HEK293 (cell line): ENCODE results near the gene SLC12A3.

Experiments used
- OVOL3 ChIP-seq: fragments of 450-650 bp; formaldehyde crosslinking; IDR thresholded peaks from 2 replicates; pipeline ENCODE4 v1.5.1; 2016; ENCODE audit warnings: missing biosample characterization, missing genetic modification characterization
- REPIN1 ChIP-seq: fragments of 450-650 bp; formaldehyde crosslinking; IDR thresholded peaks from 2 replicates; pipeline ENCODE4 v1.5.1; 2017; ENCODE audit warnings: missing biosample characterization, missing genetic modification characterization, low read depth
- TCF7L2 ChIP-seq: IDR thresholded peaks from 2 replicates; pipeline ENCODE4 v1.6.1; 2011; ENCODE audit warnings: low read depth, mild to moderate bottlenecking, inconsistent platforms, low read length, moderate library complexity, borderline replicate concordance
- ZEB2 ChIP-seq: fragments of 450-650 bp; formaldehyde crosslinking; IDR thresholded peaks from 2 replicates; pipeline ENCODE4 v1.5.1; 2016; ENCODE audit warnings: missing biosample characterization, missing genetic modification characterization
- ZFHX2 ChIP-seq: fragments of 450-650 bp; formaldehyde crosslinking; conservative IDR thresholded peaks from 2 replicates; pipeline ENCODE4 v1.5.1; 2016; ENCODE audit warnings: missing biosample characterization, missing genetic modification characterization
- ZNF16 ChIP-seq: fragments of 450-650 bp; formaldehyde crosslinking; IDR thresholded peaks from 2 replicates; pipeline ENCODE4 v1.5.1; 2016; ENCODE audit warnings: low read depth, missing biosample characterization, missing genetic modification characterization
- ZNF214 ChIP-seq: fragments of 450-650 bp; formaldehyde crosslinking; IDR thresholded peaks from 2 replicates; pipeline ENCODE4 v1.5.1; 2017; ENCODE audit warnings: missing biosample characterization, mild to moderate bottlenecking, missing genetic modification characterization, borderline replicate concordance
- ZNF292 ChIP-seq: fragments of 450-650 bp; formaldehyde crosslinking; IDR thresholded peaks from 2 replicates; pipeline ENCODE4 v1.5.1; 2016; ENCODE audit warnings: low read depth, missing biosample characterization, missing genetic modification characterization, borderline replicate concordance
- ZNF311 ChIP-seq: fragments of 450-650 bp; formaldehyde crosslinking; IDR thresholded peaks from 2 replicates; pipeline ENCODE4 v1.5.1; 2017; ENCODE audit warnings: missing biosample characterization, missing genetic modification characterization, borderline replicate concordance
- ZNF335 ChIP-seq: fragments of 450-650 bp; formaldehyde crosslinking; conservative IDR thresholded peaks from 2 replicates; pipeline ENCODE4 v1.5.1; 2016; ENCODE audit warnings: missing biosample characterization, missing genetic modification characterization
- ZNF354C ChIP-seq: fragments of 450-650 bp; formaldehyde crosslinking; IDR thresholded peaks from 2 replicates; pipeline ENCODE4 v1.5.1; 2016; ENCODE audit warnings: missing biosample characterization, missing genetic modification characterization, low read depth, borderline replicate concordance
- ZNF529 ChIP-seq: fragments of 450-650 bp; formaldehyde crosslinking; IDR thresholded peaks from 2 replicates; pipeline ENCODE4 v1.5.1; 2017; ENCODE audit warnings: missing genetic modification characterization, missing biosample characterization; ENCODE audit not compliant: insufficient replicate concordance
- ZNF610 ChIP-seq: fragments of 450-650 bp; formaldehyde crosslinking; IDR thresholded peaks from 2 replicates; pipeline ENCODE4 v1.5.1; 2016; ENCODE audit warnings: missing biosample characterization, missing genetic modification characterization, borderline replicate concordance
- TF ChIP-seq, protein P1 (sequence below): sonication (generic); formaldehyde crosslinking; IDR thresholded peaks from 2 replicates; pipeline ENCODE4 v1.8.1; 2022; ENCODE audit warnings: mild to moderate bottlenecking, moderate library complexity, missing genetic modification reagents
- TF ChIP-seq, protein P2 (sequence below): fragments of 450-650 bp; formaldehyde crosslinking; IDR thresholded peaks from 2 replicates; pipeline ENCODE4 v1.5.1; 2016; ENCODE audit warnings: missing biosample characterization, missing genetic modification characterization
- TF ChIP-seq, protein P3 (sequence below): fragments of 450-650 bp; formaldehyde crosslinking; IDR thresholded peaks from 2 replicates; pipeline ENCODE4 v1.5.1; 2016; ENCODE audit warnings: missing biosample characterization, missing genetic modification characterization
- TF ChIP-seq, protein P4 (sequence below): fragments of 450-650 bp; formaldehyde crosslinking; IDR thresholded peaks from 2 replicates; pipeline ENCODE4 v1.5.1; 2017; ENCODE audit warnings: missing biosample characterization, missing genetic modification characterization
- TF ChIP-seq, protein P5 (sequence below): fragments of 450-650 bp; formaldehyde crosslinking; IDR thresholded peaks from 2 replicates; pipeline ENCODE4 v1.5.1; 2016; ENCODE audit warnings: missing biosample characterization, missing genetic modification characterization
- TF ChIP-seq, protein P6 (sequence below): fragments of 450-650 bp; formaldehyde crosslinking; IDR thresholded peaks from 2 replicates; pipeline ENCODE4 v1.5.1; 2016; ENCODE audit warnings: missing biosample characterization, missing genetic modification characterization
- TF ChIP-seq, protein P7 (sequence below): fragments of 450-650 bp; formaldehyde crosslinking; IDR thresholded peaks from 2 replicates; pipeline ENCODE4 v1.5.1; 2016; ENCODE audit warnings: missing biosample characterization, missing genetic modification characterization
- TF ChIP-seq, protein P8 (sequence below): fragments of 450-650 bp; formaldehyde crosslinking; IDR thresholded peaks from 2 replicates; pipeline ENCODE4 v1.5.1; 2016; ENCODE audit warnings: missing biosample characterization, missing genetic modification characterization
- TF ChIP-seq, protein P9 (sequence below): fragments of 450-650 bp; formaldehyde crosslinking; IDR thresholded peaks from 2 replicates; pipeline ENCODE4 v1.5.1; 2016; ENCODE audit warnings: missing biosample characterization, missing genetic modification characterization

The SLC12A3 gene

DNA sequence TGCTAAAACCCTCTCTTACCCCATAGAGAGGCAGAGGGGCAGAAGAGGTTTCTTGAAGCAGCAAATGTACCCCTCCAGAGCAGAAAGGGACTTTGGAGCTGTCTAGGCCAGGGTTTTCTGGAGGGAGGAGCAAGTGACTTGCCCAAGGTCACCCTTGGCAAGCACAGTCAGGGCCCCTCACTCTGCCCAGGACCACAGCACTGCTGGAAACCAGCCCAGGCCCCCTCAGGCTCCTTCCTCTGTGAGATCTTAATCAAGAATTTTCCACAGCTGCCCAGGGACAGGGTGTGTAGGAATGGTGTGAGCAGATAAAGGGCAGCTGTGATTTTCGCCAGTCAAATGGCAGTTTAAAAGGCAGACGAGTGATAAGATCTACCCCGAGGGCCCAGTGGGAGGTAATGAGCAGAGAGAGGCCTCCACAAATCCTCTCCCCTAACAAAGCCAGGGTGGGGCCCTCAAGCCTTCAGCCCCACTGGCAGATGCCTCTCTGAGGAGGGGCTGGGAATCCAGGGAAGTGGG lies 3.9 kb upstream of the SLC12A3 start (continued):
- TF ChIP-seq ZEB2 (tag by site-specific recombination) = no peak
- TF ChIP-seq, protein P1, sequence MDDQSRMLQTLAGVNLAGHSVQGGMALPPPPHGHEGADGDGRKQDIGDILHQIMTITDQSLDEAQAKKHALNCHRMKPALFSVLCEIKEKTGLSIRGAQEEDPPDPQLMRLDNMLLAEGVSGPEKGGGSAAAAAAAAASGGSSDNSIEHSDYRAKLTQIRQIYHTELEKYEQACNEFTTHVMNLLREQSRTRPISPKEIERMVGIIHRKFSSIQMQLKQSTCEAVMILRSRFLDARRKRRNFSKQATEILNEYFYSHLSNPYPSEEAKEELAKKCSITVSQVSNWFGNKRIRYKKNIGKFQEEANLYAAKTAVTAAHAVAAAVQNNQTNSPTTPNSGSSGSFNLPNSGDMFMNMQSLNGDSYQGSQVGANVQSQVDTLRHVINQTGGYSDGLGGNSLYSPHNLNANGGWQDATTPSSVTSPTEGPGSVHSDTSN (CRISPR knock-in tag) = no peak
- TF ChIP-seq ZNF610 (tag by site-specific recombination) = no peak
- no peak for TF ChIP-seq ZNF311 (tag by site-specific recombination)
- TF ChIP-seq, protein P2, sequence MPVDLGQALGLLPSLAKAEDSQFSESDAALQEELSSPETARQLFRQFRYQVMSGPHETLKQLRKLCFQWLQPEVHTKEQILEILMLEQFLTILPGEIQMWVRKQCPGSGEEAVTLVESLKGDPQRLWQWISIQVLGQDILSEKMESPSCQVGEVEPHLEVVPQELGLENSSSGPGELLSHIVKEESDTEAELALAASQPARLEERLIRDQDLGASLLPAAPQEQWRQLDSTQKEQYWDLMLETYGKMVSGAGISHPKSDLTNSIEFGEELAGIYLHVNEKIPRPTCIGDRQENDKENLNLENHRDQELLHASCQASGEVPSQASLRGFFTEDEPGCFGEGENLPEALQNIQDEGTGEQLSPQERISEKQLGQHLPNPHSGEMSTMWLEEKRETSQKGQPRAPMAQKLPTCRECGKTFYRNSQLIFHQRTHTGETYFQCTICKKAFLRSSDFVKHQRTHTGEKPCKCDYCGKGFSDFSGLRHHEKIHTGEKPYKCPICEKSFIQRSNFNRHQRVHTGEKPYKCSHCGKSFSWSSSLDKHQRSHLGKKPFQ (tag by site-specific recombination) = peak; percentile 71
- TF ChIP-seq ZFHX2 (tag by site-specific recombination) = peak; percentile 55
- TF ChIP-seq, protein P3, sequence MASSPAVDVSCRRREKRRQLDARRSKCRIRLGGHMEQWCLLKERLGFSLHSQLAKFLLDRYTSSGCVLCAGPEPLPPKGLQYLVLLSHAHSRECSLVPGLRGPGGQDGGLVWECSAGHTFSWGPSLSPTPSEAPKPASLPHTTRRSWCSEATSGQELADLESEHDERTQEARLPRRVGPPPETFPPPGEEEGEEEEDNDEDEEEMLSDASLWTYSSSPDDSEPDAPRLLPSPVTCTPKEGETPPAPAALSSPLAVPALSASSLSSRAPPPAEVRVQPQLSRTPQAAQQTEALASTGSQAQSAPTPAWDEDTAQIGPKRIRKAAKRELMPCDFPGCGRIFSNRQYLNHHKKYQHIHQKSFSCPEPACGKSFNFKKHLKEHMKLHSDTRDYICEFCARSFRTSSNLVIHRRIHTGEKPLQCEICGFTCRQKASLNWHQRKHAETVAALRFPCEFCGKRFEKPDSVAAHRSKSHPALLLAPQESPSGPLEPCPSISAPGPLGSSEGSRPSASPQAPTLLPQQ (tag by site-specific recombination) = peak; percentile 59
- TF ChIP-seq, protein P4, sequence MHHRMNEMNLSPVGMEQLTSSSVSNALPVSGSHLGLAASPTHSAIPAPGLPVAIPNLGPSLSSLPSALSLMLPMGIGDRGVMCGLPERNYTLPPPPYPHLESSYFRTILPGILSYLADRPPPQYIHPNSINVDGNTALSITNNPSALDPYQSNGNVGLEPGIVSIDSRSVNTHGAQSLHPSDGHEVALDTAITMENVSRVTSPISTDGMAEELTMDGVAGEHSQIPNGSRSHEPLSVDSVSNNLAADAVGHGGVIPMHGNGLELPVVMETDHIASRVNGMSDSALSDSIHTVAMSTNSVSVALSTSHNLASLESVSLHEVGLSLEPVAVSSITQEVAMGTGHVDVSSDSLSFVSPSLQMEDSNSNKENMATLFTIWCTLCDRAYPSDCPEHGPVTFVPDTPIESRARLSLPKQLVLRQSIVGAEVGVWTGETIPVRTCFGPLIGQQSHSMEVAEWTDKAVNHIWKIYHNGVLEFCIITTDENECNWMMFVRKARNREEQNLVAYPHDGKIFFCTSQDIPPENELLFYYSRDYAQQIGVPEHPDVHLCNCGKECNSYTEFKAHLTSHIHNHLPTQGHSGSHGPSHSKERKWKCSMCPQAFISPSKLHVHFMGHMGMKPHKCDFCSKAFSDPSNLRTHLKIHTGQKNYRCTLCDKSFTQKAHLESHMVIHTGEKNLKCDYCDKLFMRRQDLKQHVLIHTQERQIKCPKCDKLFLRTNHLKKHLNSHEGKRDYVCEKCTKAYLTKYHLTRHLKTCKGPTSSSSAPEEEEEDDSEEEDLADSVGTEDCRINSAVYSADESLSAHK = no peak
- TF ChIP-seq OVOL3 = no peak
- no peak for TF ChIP-seq TCF7L2
- no peak for TF ChIP-seq ZNF214 (tag by site-specific recombination)
- TF ChIP-seq, protein P5, sequence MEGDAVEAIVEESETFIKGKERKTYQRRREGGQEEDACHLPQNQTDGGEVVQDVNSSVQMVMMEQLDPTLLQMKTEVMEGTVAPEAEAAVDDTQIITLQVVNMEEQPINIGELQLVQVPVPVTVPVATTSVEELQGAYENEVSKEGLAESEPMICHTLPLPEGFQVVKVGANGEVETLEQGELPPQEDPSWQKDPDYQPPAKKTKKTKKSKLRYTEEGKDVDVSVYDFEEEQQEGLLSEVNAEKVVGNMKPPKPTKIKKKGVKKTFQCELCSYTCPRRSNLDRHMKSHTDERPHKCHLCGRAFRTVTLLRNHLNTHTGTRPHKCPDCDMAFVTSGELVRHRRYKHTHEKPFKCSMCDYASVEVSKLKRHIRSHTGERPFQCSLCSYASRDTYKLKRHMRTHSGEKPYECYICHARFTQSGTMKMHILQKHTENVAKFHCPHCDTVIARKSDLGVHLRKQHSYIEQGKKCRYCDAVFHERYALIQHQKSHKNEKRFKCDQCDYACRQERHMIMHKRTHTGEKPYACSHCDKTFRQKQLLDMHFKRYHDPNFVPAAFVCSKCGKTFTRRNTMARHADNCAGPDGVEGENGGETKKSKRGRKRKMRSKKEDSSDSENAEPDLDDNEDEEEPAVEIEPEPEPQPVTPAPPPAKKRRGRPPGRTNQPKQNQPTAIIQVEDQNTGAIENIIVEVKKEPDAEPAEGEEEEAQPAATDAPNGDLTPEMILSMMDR (tag by site-specific recombination) = no peak
- no peak for TF ChIP-seq ZNF354C
- peak; percentile 33 for TF ChIP-seq ZNF335 (tag by site-specific recombination)
- TF ChIP-seq, protein P6, sequence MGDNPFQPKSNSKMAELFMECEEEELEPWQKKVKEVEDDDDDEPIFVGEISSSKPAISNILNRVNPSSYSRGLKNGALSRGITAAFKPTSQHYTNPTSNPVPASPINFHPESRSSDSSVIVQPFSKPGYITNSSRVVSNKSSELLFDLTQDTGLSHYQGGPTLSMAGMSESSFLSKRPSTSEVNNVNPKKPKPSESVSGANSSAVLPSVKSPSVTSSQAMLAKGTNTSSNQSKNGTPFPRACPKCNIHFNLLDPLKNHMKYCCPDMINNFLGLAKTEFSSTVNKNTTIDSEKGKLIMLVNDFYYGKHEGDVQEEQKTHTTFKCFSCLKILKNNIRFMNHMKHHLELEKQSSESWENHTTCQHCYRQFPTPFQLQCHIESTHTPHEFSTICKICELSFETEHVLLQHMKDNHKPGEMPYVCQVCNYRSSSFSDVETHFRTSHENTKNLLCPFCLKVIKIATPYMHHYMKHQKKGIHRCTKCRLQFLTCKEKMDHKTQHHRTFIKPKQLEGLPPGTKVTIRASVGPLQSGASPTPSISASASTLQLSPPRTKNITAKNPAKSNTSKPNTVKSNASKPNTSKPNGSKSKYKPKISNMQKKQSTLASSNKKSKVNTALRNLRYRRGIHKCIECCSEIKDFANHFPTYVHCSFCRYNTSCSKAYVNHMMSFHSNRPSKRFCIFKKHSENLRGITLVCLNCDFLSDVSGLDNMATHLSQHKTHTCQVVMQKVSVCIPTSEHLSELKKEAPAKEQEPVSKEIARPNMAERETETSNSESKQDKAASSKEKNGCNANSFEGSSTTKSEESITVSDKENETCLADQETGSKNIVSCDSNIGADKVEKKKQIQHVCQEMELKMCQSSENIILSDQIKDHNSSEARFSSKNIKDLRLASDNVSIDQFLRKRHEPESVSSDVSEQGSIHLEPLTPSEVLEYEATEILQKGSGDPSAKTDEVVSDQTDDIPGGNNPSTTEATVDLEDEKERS = no peak
- TF ChIP-seq, protein P7, sequence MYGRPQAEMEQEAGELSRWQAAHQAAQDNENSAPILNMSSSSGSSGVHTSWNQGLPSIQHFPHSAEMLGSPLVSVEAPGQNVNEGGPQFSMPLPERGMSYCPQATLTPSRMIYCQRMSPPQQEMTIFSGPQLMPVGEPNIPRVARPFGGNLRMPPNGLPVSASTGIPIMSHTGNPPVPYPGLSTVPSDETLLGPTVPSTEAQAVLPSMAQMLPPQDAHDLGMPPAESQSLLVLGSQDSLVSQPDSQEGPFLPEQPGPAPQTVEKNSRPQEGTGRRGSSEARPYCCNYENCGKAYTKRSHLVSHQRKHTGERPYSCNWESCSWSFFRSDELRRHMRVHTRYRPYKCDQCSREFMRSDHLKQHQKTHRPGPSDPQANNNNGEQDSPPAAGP = no peak
- no peak for TF ChIP-seq ZNF529 (tag by site-specific recombination)
- TF ChIP-seq, protein P8, sequence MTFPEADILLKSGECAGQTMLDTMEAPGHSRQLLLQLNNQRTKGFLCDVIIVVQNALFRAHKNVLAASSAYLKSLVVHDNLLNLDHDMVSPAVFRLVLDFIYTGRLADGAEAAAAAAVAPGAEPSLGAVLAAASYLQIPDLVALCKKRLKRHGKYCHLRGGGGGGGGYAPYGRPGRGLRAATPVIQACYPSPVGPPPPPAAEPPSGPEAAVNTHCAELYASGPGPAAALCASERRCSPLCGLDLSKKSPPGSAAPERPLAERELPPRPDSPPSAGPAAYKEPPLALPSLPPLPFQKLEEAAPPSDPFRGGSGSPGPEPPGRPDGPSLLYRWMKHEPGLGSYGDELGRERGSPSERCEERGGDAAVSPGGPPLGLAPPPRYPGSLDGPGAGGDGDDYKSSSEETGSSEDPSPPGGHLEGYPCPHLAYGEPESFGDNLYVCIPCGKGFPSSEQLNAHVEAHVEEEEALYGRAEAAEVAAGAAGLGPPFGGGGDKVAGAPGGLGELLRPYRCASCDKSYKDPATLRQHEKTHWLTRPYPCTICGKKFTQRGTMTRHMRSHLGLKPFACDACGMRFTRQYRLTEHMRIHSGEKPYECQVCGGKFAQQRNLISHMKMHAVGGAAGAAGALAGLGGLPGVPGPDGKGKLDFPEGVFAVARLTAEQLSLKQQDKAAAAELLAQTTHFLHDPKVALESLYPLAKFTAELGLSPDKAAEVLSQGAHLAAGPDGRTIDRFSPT (tag by site-specific recombination) = no peak
- no peak for TF ChIP-seq ZNF16 (tag by site-specific recombination)
- no peak for TF ChIP-seq REPIN1 (tag by site-specific recombination)
- TF ChIP-seq ZNF292 (tag by site-specific recombination) = no peak
- TF ChIP-seq, protein P9, sequence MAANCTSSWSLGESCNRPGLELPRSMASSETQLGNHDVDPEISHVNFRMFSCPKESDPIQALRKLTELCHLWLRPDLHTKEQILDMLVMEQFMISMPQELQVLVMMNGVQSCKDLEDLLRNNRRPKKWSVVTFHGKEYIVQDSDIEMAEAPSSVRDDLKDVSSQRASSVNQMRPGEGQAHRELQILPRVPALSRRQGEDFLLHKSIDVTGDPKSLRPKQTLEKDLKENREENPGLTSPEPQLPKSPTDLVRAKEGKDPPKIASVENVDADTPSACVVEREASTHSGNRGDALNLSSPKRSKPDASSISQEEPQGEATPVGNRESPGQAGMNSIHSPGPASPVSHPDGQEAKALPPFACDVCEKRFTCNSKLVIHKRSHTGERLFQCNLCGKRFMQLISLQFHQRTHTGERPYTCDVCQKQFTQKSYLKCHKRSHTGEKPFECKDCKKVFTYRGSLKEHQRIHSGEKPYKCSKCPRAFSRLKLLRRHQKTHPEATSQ (tag by site-specific recombination) = no peak
